Astrocyte of the cerebellum (primary cell): ENCODE data around the gene MLLT11.

ENCODE experiments used
- DNase-seq: peaks from one replicate; pipeline ENCODE4 v3.0.0-alpha.2; 2011; ENCODE audit warnings: low read depth
- H3K4me3 ChIP-seq: 2 replicates; pipeline ENCODE4 v1.5.1; 2011; ENCODE audit warnings: mild to moderate bottlenecking, low read depth, low read length, moderate library complexity
- CTCF ChIP-seq: IDR thresholded peaks from 2 replicates; pipeline ENCODE4 v1.5.1; 2012; ENCODE audit warnings: low read length, low read depth, moderate library complexity, mild to moderate bottlenecking; ENCODE audit errors: missing control alignments
- in situ Hi-C: cut with HindIII; loops from 2 replicates; pipeline ENCODE4 v1.10.0; 2017; ENCODE audit warnings: low sequenced_read_pairs

Gene MLLT11

DNA sequence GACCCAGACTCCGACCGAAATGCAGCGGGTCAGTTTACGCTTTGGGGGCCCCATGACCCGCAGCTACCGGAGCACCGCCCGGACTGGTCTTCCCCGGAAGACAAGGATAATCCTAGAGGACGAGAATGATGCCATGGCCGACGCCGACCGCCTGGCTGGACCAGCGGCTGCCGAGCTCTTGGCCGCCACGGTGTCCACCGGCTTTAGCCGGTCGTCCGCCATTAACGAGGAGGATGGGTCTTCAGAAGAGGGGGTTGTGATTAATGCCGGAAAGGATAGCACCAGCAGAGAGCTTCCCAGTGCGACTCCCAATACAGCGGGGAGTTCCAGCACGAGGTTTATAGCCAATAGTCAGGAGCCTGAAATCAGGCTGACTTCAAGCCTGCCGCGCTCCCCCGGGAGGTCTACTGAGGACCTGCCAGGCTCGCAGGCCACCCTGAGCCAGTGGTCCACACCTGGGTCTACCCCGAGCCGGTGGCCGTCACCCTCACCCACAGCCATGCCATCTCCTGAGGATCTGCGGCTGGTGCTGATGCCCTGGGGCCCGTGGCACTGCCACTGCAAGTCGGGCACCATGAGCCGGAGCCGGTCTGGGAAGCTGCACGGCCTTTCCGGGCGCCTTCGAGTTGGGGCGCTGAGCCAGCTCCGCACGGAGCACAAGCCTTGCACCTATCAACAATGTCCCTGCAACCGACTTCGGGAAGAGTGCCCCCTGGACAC, 12.1 kb upstream of the MLLT11 start:
- no peak for DNase-seq
- TF ChIP-seq CTCF, result peak; percentile 57
- peak overlapping the region; percentile 74 for H3K4me3 ChIP-seq
- in situ Hi-C loops, result no loop called here

GRCh38 chr1:151048645-151049032, 11.6 kb upstream of the MLLT11 start:
- no peak for DNase-seq
- H3K4me3 ChIP-seq, result peak overlapping the region; percentile 74
- TF ChIP-seq CTCF, result no peak
- in situ Hi-C loops, result no loop called here

GRCh38 chr1:151049458-151049857, 10.7 kb upstream of the MLLT11 start:
- in situ Hi-C loops, result no loop called here
- DNase-seq, result no peak
- no peak for TF ChIP-seq CTCF

GRCh38 chr1:151050051-151050688, 10.0 kb upstream of the MLLT11 start:
- in situ Hi-C loops, result no loop called here
- no peak for TF ChIP-seq CTCF
- no peak overlapping the region for H3K4me3 ChIP-seq
- DNase-seq, result no peak

More at GRCh38 chr1:151049458-151049857, 10.7 kb upstream of the MLLT11 start:
- no peak overlapping the region for H3K4me3 ChIP-seq

GRCh38 chr1:151051356-151052009, 8.7 kb upstream of the MLLT11 start:
- TF ChIP-seq CTCF, result no peak
- in situ Hi-C loops, result no loop called here
- no peak for DNase-seq
- H3K4me3 ChIP-seq, result no peak overlapping the region

DNA sequence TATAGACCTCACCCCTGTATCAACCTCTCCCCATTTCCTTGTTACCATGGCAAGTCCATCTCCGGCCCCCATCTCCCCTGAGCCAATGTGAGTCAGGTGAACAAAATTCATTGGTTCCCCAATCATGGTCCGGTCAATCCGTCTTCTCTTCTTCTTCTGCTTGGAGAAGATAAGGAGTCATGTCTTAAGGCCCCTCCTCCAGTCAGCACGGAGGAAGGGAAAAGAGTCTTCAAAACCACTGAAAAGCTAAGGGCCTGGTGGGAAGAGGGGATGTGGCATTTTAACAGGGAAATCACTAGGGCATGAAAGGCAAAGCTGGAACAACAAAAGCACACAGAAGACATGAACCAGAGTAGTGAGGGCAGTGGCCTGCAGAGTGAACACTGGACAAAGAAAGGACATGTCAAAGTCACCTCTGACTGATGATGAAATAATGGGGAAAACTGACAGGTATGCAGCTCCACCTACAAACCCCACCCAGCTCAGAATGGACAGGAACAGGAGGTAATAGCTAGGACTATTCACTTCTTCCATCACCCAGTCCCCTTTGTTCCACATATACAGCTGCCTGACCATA, 5.1 kb upstream of the MLLT11 start:
- DNase-seq, result no peak
- H3K4me3 ChIP-seq, result no peak overlapping the region
- in situ Hi-C loops, result no loop called here
- TF ChIP-seq CTCF, result no peak
